NCI-H2081 treated with DMSO at 0.1 percent for 48 hours (cell line): ENCODE results near the gene CAT.

Source experiments
- DNase-seq: peaks from one replicate; lab custom pipeline; 2025; lab: John Stamatoyannopoulos, UW

CAT gene

DNA sequence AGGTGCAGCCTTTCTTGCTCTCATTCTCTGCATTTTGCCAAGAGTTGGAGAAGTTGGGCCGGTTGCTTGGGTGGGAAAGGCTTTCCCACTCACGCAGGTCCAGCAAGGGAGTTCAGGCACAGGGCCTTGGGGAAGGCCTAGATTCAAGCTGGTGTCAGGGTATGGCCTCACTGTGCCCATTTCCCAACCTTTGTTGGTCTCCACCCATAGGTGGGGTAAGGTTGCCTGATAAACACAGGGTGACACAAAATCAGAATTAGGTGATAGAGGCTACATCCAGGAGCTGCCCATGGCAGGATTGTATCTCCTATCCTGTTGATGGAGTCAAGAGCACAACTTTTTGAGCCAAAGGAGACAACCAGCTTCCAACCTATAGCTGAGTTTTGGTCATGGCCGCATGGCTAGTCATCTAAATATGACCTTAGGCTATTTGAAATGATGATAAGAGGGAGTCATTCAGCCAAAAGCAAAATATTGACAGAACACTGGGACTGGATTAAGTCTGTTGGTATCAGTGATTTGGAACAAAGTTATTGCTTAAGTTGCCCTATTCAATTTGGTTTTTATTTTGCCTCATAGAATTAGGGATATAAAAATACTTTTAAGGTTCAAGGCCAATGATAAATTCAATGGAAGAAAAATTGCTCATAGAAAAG lies 20.9 kb downstream of the CAT start:
- no peak for DNase-seq

DNA sequence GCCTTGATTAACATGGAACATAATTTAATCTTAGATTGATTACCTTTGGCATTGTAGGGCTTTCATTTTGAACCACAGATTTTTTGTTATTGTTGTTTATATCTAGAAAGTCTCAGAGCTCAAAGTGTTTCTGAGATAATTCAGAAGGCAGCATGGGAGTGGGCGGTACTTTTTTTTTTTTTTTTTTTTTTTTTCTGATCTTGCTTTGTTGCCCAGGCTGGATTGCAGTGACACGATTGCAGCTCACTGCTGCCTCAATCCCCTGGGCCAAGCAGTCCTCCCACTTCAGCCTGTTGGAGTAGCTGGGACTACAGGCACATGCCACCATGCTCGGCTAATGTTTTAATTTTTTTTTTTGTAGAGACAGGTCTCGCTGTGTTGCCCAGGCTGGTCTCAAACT lies 21.5 kb downstream of the CAT start:
- no peak for DNase-seq

DNA sequence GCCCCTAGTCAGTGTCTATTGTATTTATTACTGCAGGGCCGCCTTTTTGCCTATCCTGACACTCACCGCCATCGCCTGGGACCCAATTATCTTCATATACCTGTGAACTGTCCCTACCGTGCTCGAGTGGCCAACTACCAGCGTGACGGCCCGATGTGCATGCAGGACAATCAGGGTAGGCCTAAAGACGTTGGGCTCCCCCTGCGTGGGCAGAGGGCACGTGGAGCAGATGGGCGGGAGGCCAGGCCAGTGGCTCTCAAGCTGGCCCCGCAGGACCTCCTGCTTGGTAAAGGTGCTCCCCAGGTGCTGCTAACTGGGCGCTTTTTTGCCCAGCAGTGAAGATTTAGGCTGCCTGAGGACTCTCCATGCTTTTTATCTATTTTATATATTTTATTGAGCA lies 22.5 kb downstream of the CAT start:
- no peak for DNase-seq

DNA sequence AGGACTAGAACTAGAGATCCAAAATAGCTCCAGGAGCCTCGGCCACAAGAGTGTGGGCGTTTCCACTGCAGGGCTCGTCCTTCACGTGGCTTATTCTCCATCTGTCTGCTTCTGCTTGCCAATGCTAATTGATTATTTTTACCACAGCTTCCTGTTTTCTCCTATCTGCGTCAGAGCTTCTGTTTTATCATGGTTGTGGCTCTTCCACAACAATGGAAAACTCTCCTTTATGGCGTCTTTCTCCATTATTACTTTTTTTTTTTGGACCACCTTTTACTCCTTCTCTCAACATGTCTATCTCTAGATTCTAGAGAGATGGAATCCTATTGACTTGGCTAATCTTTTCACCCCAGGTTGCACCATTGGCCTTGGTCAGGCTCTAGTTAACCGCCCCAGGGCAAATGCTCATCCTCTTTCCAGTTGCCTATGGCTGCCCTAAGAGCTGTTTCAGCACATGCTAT lies 25.9 kb downstream of the CAT start:
- DNase-seq, result no peak

DNA sequence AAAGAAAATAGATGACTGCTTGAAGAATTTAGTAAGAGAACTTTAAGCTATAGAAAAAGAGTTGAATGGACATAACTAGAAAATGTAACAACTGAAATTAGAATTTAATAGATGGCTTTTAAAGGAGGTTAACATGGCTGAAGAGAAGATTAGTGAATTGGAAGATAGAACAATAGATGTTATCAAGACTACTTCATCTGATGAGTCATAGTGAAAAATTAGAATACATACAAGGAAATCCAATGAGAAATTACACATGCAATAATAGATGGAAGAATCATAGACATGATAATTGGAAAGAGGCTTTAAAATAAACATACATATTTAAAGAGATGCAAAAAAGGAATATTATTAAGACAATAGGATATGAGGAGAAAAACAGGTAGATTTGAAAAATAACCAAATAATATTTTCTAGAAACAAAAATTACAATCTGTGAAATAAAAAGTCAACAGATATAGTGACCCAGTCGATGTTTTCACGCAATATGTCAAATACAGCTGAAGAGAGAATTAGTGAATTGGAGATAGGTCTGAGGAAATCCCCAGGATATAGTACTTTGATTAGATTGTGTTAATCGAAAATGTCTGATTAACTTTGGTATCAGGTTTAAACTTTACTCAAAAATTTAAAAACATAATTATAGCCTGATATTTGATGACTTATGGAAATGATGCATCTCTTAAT lies 28.2 kb downstream of the CAT start:
- no peak for DNase-seq

DNA sequence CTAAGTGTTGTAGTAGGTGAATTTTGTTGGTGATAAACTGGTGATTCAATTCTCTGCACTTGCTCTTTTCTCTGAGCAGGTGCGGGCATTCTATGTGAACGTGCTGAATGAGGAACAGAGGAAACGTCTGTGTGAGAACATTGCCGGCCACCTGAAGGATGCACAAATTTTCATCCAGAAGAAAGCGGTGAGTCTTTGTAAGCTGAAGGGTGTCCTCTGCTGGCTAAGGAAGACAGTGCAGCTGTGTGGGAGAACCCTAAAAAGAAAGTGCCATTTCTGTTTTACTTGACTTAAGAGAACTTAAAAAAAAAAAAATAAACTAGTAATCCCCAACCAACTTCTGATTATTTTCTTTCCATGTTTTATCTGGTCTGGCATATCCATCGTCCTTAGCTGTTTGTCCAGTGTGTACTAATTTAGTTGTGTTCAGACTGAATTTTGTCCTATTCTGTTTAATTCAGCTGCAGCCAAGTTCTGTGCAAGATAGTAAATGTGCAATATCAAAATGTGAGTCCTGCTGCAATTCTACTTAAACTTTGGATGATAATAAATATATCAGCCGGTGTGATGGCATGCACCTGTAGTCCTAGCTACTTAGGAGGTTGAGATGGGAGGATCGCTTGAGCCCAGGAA lies 29.6 kb downstream of the CAT start:
- DNase-seq, result no peak

DNA sequence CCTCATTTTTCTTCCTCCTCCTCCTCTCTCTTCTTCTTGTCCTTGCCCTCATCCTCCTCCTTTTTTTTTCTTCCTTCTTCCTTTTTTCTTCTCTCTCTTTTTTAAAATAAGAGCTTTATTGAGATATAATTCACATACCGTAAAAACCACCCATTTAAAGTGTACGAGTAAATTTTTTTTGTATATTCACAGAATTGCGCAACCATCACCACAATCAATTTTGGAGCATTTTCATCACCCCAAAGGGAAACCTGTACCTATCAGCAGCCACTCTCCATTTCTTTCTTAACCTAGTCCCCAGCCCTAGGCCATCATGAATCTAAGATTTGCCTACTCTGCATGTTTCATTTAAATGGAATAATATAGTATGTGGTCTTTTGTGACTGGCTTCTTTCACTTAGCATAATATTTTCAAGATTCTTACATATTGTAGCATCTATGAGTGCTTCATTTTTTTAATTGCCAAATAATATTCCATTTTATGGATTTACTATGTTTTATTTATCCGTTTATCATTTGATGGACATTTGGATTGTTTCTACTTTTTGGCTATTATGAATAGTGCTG lies 35.0 kb downstream of the CAT start:
- DNase-seq, result no peak

DNA sequence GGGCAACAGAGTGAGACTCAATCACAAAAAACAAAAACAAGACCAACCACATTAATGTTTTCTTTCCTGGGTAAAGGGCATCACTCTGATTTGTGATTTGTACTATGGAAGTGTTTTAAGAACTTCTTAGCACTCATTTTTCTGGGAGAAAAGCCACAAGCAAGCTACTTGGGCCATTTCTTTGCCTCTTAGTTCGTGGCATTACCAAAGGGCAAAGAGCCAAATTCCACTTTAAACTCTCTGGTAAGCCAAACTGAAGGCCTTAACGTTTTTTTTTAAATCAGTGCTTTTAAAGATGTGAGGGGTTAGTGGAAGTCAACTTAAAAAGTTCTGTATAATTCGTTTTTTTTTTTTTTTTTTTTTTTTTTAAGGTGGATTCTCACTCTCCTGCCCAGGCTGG lies 36.9 kb downstream of the CAT start:
- no peak for DNase-seq

DNA sequence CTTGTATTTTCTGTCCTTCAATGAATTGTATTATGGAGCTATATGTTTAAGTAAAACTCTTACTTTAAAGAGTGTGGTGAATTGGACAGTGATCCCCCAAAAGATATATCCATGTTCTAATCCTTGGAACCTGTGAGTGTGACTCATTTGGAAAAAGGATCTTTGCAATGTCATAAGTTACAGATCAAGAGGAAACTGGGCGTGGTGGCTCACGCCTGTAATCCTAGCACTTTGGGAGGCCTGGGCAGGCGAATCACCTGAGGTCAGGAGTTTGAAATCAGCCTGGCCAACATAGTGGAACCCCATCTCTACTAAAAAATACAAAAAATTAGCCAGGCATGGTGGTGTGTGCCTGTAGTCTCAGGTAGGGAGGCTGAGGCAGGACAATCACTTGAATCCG lies 38.1 kb downstream of the CAT start:
- no peak for DNase-seq

DNA sequence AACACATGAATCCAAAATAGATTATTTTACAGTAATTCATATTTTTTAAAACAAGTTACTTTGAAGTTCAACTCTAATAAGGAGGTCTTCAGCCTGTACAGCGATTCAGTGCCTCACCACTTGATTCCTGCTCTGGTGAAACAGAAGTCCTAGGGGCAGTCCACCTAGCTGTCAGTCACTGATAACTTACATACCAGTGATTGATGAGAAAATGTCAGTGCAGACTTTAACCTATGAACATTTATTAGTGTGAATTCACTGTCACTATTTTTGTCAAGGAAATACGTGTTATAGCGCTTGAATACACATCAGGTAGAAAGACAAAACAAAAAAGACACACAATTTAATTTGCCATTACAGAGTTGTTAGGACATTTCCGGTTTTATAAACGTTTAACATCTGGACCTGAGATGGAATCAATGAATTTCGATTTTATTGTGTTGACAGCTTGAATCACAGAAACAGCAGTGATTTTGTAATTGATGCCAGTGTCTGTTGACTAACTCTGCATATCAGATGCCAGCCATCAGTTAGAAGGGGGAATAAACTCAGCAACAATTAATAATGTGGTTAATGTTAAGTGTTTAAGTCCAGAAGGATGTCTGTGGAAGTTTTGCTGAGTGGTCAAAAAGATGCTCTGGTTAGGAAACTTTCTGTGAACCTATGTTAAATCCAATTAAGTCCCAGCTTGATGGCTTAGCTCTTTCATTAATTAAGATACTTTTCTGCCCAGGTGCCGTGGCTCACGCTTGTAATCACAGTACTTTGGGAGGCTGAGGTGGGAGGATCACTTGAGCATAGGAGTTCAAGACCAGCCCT lies 40.3 kb downstream of the CAT start:
- no peak for DNase-seq

DNA sequence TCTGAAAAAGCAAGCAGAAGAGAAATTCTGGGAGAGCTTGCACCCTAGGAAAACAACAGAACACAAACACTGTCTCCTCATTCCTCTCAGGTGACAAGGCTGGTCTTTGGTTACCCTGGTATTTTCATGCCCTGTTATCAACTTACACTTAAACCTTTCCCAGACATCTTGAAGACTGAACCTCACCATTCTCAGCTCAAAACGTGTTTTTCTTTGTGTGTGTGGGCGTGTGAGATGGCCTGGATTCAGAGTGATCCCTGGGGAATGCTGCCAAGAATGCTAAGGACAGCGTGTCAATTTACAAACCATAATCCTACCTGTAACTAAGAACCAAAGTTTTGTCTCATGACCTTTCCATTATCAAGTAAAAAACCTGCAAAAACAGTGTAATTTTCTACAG lies 41.6 kb downstream of the CAT start:
- DNase-seq, result no peak

DNA sequence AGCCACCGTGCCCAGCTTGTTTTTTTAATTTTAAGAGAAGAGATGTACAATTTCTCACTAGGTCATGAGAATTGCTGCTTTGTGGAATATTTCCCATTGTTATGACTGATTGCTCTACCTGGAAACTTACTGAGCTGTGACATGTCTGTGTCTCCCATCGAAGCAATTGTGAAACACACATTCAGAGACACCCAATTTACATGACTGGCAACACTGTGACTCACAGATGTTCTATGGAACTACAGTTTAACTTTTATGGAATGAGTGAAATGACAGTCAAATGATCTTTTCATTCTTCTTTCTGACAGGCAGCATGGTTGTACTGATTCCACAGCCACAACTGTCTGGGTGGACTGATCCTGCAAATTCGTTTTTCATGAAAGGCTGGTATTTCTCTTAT lies 42.6 kb downstream of the CAT start:
- DNase-seq, result no peak

DNA sequence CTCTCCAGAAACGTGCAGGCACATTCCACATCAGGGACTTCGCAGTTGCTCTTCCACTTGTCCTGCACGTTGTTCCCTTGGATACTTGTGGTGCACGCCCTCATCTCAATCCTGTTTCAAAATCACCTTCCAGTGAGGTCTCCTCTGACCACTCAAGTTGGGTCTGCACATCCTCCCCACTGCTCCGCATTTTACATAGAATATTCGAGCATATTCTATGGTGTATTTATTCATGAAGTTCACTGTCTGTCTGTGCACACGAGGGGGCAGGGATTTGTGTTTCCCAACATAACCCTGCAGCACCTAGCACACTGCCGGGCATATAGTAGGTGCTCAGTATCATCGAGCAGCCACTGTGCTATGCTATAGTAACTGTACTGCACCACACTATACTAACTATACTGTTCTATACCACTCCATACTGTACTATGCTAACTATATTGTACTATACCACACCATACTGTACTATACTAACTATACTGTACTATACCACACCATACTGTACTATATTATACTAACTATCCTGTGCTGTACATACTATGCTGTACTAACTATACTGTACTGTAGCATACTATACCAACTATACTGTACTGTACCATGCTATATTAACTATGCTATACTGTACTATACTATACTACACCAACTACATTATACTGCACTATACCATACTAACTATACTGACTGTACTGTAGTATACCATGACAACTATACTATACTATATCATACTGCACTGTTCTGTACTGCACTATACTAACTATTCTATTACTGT lies 44.6 kb downstream of the CAT start:
- no peak for DNase-seq

DNA sequence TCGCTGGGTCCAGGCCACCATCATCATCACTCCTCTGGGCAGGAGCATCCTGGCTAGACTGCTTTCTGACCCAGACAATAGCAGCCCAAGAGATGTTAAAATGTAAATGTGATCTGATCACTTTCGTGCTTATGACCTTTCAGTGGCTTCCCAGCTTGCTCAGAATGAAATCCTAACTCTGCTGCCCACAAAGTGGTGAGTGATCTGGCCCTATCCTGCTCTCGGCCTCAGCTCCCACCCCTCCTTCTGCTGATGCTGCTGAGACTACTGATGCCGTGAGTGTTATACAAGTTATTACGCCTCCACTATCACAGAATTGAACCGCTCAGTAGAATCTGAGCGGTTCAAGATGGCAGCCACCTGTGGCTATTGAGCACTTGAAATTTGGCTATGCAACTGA lies 48.7 kb downstream of the CAT start:
- DNase-seq, result no peak

DNA sequence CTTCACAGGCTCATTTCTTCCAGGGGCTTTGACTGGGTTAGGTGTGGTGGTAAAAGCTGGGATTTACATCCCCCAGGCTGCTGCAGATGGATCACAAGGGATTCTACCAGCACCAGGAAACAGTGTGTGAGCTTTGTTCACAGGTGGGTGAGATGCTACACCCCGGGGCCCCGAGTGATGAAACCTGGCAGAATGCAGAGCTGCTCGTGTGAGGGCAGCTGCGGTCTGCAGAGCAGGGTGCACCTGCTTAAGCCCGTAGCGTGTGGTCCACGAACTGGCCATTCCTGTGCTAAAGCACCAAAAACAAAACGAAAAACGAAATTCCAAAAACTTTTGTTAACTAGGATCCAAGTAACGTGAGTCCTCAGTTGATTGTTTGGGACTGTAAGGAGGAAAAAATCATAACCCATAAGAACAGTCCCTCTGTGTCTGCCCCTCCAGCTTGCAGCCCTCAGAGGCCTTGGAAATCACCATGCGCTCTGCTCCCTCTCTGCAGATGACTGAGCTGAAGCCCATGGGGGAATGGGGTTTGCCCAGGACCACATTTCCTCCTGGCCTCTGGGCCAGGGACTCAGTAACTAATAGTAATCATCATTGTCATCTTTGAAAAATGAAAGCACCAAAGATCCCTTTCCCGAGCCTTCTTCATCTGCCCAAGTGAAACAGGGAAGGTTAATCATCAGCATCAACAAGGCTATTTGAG lies 50.3 kb downstream of the CAT start:
- no peak for DNase-seq

DNA sequence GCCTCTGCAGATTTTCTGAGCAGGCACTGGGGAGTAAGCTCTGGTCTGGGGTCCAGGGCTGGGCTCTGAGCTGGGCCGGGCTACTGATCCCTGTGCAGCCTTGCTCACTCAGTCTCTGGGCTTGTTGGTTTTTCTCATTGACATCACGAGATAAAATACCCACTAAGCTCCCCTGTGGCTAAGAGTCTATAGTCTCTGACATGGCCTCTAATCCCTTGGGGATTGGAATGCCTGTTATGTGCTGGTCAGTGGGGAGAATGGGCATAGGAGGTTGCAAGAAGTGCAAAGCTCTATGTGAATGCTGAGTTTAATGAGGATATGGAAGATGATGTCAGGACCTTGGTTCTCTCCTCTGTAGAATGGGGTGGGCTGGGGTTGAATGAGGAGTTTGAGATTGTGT lies 51.6 kb downstream of the CAT start:
- no peak for DNase-seq

DNA sequence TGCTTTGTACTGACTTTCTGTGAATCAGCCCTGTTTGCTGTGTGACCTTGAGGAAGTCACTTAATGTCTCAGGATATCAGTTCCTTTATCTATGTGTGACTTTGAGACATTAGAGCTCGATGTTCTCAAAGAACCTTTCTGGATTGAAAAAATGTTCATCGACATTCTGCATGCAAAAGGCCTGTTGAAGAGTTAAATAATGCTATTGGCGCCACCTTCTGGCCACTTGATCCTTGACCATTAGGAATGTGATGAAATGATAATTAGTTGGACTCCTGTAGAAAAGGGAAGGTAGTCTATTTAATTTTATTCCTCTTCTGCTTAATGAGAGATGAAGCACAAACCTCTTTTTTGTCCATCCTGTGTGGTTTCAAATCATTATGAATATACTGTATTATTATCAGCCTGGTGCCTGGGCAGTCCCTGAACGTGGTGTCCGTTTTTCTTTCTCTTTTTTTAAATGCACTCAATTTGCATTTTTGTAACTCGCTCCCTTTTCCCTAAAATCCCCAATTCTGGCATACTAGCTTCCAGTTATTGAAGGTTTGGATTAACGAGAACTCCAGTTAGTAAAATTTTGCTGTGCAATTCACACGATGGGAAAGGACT lies 54.2 kb downstream of the CAT start:
- DNase-seq, result no peak

DNA sequence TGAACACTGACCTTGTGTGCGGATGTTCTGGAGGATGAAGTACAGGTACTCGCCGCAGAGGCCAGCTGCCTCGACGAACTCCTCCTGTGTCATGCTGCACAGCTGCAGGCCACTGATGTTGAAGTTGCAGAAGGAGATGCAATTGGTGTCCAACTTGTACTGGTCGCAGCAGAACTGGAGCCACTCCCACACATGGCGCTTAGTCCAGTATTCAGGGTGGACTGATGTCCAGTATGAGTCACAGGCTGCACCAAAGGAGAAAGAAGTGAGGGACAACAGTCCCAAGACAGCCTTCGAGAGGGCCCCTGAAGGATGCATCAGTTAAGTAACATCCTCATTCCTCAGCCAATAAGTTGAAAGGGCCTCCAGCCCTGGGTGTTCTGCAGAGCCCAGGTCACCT lies 54.7 kb downstream of the CAT start:
- DNase-seq, result no peak

DNA sequence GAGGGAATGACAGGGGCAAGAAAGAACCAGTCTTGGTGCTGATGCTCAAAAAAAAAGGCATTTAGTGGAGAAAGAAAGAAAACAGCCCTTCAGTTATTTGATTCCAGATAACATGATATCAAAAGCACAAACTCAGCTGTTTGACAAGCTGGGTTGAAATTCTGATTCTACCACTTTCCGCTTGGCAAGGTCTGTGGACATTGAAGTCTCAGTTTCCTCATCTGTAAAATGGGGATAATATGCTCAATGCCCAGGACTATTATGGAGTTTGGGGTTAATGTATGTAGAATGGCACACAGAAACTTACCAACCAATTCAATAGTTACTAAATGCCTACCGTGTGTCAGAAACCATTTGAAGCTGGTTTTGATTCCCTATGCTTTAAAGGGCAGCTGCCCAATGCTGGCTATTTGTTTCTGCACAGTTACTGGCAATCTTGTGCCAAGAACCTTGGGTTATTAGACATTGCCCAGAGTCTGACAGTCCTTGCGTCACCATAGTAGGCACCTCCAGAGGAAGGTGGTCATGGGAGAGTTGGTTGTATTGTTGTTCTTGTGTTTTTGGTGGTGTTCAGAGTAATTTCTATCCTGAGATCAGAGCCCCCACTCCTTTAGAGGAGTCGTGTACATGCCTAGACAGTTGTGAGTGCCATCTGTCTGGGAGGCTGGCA lies 55.3 kb downstream of the CAT start:
- DNase-seq, result no peak

DNA sequence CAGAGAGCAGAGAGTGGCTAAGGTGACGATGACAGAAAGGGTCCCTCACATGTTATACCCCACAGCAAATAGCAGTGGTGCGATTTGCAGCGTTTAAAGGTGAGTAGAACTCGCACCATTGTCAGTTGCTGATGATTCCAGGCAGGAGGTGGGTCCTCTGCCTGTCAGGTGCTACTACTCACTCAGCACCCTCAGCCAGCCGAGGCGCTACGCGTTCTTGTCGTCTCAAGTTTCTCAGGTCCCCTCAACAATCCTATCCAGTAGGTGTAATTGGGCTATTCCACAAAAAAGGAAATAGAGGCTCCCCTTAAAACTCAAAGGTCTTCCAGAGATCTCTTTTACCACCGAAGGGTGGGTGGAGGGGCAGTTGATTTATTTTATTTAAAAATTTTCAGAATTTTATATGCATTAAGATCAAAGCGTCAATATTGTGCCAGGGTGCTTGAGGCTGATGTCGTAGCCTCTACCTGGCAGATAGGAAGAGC lies 56.5 kb downstream of the CAT start:
- DNase-seq, result no peak
